GM18505 (cell line): ENCODE measurements around the gene CLDN17.

Experiments used
- ATAC-seq: cut with Tn5 transposase; IDR thresholded peaks from one replicate; pipeline ENCODE4 v1.9.1; 2021; ENCODE audit not compliant: unreplicated experiment
- POLR2A ChIP-seq: IDR thresholded peaks from 4 replicates; pipeline ENCODE4 v1.6.1; 2011; ENCODE audit warnings: borderline replicate concordance; ENCODE audit not compliant: insufficient read depth, insufficient read length; ENCODE audit errors: extremely low read depth

CLDN17 gene

GRCh38 chr21:30166171-30166570 is 434 bp downstream of the CLDN17 start:
- no peak for ATAC-seq
- TF ChIP-seq POLR2A: no peak

GRCh38 chr21:30164796-30165195 is 1.8 kb downstream of the CLDN17 start:
- no peak for TF ChIP-seq POLR2A
- no peak for ATAC-seq

- ATAC-seq: no peak
- no peak for TF ChIP-seq POLR2A
These were observed 12.8 kb downstream of the CLDN17 start for GRCh38 chr21:30153697-30154340.

GRCh38 chr21:30152792-30153191 is 13.8 kb downstream of the CLDN17 start:
- no peak for TF ChIP-seq POLR2A
- ATAC-seq: no peak

GRCh38 chr21:30148906-30149305 is 17.7 kb downstream of the CLDN17 start:
- no peak for ATAC-seq
- no peak for TF ChIP-seq POLR2A

- TF ChIP-seq POLR2A: no peak
- no peak for ATAC-seq
These were observed 19.9 kb downstream of the CLDN17 start for GRCh38 chr21:30146558-30147282.

- no peak for TF ChIP-seq POLR2A
- ATAC-seq: no peak
These were observed 28.1 kb downstream of the CLDN17 start for GRCh38 chr21:30138483-30138882.

GRCh38 chr21:30129246-30129645 is 37.4 kb downstream of the CLDN17 start:
- TF ChIP-seq POLR2A: no peak
- ATAC-seq: no peak

- no peak for ATAC-seq
- no peak for TF ChIP-seq POLR2A
These were observed 40.0 kb downstream of the CLDN17 start for GRCh38 chr21:30126576-30126975.

- no peak for TF ChIP-seq POLR2A
- ATAC-seq: no peak
These were observed 49.0 kb downstream of the CLDN17 start for GRCh38 chr21:30117631-30118030.

- no peak for TF ChIP-seq POLR2A
- no peak for ATAC-seq
These were observed 50.1 kb downstream of the CLDN17 start for GRCh38 chr21:30116479-30116878.
